HG03060 (cell line): ENCODE measurements around the gene FJX1.

Experiments
- ATAC-seq: cut with Tn5 transposase; IDR thresholded peaks from one replicate; pipeline ENCODE4 v1.9.1; 2021; ENCODE audit warnings: low read depth, moderate number of reproducible peaks; ENCODE audit not compliant: unreplicated experiment

FJX1 gene, protein sequence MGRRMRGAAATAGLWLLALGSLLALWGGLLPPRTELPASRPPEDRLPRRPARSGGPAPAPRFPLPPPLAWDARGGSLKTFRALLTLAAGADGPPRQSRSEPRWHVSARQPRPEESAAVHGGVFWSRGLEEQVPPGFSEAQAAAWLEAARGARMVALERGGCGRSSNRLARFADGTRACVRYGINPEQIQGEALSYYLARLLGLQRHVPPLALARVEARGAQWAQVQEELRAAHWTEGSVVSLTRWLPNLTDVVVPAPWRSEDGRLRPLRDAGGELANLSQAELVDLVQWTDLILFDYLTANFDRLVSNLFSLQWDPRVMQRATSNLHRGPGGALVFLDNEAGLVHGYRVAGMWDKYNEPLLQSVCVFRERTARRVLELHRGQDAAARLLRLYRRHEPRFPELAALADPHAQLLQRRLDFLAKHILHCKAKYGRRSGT

DNA sequence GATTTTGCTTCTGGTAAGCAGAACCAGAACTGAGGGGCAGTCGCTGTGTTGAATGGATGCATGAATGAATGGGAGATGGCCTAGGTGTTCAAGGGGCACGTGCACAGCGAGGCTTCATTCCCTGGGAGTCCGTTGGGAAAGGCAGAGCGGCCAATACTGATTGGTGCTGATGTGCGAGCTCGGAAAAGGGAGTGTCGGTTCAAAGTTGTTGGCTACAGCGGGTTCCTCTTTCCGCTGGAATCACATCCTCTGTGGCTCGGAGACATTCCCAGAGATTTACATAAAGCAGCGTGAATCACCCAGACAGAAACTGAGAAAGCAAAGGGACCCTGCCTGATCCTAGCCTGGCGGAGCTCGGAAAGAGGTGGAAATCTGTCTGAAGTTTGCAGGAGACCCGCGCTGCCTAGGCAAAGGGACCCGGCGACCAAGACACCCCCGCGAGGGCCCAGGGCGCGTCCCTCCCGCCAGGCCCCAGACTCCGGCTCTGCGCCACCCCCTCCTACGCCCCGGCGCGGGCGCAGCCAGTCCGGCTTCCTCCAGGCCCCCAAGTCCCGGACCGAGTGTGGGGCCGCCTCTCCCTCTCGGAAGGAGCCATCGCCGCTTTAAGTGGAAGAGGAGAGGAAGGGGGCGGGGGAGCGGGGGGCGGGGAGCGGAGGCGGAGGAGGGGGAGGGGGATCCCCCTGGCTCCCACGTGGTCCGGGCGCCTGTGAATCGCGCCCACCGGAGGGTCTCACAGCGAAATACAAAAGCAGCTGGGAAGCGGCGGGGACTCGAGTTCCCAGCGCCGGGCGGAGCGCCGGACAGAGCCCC, at the start of gene FJX1:
Gene FJX1 (plus strand): TSS at position 774 of the 810 bp plus-strand sequence. CDS start 177 bp downstream, outside the sequence.
- no peak for ATAC-seq

DNA sequence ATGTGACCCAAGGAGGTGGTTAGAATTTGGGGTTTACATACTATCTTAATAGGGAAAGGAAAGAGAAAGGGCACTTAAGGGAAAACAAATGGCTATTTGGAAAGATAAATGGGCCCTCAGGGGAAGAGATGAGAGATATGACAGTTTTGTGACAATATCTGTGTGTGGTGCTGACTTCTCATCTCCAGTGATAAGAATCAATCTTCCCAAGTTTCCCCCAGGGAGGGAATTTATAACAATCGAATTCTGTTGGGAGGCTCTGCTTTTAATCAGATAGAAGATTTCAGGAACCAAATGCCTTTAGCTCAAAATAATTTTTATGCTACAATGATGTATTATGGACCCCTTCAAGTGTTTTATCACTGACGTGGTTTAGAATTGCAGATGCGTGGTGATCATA, 46.6 kb upstream of the FJX1 start:
- no peak for ATAC-seq

DNA sequence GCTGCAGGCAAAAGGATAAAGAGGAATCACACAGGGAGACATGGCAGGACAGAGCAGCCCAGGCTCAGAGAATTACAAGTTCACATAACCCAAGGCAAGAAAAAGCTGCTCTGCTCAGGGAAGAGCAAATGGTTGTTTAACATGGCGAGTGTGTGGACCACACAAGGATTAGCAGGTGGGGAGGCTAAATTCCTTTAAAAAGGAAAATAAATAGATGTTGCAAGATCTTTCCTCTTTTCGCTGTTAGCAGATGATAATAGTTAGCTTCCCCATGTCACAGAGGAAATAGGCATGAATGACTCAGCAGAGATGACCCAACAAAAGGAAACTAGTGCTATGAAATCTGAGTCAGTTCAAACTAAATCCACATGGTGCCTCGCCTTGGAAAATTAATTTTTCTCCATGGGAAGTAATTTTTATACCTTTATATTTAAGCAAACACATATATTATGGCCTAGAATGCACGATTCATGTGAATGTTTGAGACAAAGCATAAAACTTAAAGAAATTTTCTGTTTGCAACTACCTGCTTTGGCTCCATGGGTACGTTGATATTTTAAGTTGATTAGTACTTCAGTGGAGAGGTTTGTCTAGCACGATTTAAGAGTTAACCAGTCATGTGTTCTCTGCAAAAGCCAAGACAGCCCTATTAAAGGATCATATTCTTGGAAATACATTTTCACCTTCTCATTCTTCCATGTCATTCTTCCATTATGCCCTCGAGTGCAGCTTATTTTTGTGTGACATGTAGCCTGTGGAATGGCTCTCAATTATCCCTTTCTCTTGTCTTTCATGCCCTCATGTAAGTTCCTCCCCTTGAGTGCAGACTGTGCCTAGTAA, 38.5 kb upstream of the FJX1 start:
- no peak for ATAC-seq

DNA sequence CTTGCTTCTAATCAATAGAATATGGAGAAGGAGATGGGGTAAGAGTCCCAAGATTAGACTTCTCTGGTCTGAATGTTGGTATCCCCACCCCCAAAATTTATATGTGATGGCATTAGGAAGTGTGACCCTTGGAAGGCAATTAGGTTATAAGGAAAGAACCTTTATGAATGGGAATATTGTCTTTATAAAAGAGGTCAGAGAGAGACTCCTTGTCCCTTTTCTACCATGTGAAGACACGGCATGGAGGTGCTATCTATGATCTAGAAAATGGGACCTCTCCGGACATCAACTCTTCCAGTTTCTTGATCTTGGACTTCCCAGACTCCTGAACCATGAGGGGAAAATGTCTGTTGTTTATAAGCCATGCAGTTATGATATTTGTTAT, 37.9 kb upstream of the FJX1 start:
- no peak for ATAC-seq

DNA sequence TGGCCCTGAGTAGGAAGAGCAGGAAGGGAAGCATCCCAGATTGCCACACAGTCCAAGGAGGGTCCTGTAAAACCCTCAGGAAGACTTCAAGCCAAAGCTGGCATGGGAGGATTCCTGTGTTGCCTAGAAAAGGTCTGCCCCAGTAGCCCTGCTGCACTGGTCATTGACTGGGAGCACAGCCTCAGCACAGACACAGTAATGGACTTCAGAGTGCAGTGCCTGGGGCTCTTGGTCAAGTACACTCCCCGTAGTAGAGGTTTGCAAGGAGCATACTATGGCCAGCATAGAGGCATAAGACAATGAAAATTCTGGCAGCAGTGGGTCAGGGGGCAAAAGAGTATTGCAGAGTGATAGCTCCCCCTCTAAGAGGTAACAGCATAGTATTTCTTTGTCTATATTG, 36.2 kb upstream of the FJX1 start:
- no peak for ATAC-seq

DNA sequence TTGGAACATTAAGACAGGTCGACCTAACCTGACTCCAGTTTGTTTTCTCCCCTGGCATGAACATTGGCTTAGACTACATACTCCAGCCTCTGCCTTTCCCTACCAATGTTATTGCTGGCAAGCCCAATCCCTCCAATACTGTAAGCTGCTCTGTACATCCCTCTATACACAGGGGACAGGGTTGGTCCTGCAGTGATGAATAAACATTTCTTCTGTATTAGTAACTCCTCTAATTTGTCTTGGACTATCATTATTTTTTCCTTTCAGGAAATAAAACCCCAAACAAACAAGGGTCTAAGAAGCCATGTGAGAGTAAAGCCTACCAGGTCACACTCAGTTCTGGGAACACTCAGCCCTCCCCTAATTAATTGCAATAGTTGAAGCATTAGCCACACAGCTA, 35.1 kb upstream of the FJX1 start:
- no peak for ATAC-seq

DNA sequence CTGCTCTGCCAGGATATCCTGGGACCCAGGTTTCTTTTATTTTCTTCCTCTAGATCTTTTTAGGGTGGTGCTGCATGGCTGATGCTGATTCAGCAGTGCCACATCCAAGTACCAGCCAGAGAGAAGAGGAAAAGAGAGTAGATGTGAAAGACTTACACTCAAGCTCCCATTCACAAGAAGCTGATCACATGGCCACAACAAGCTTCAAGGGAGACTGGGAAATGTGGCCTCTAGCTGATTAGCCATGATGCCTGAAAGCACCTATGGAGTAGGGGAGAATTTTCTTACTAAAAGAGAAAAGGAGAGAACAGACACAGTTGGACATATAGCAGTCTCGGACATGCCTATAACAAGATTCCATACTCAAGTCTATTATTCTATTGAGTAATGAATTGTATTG, 34.4 kb upstream of the FJX1 start:
- ATAC-seq: no peak

DNA sequence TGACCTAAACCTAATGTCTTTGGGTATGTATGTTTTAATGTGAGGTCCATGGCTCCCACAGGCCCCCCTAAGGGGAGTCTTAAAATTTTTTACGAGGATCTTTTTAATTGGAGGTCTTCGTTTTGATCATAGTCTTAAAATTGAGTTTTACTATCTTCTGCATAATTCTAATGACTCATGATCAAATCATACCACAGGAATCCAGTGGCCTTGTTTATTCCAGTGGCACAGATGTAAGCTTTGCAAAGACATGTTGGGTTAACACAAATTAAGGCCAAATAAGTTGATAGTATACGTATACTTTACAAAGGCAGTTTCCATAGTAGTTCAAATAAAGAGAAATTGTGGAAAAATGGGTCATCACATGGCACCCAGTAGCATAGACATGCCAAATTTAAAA, 33.9 kb upstream of the FJX1 start:
- ATAC-seq: no peak

DNA sequence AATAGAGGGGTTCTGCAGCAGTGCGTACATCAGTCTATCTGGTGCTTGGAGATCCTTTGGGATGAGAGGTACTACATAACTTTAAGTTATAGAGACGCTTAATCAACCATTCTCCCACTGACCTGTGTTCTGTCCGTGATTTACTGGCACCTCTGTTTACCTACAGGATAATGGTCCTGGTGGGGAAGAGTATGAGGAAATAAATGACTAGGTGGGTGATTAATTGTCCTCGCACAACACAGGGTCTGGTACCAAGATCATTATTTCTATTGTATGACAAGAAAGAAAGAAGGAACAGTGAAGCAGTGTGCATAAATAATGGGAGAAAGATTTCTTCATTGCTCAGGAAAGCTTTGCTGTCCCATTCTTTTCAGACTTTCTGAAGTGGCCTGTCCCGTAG, 32.8 kb upstream of the FJX1 start:
- ATAC-seq: no peak

DNA sequence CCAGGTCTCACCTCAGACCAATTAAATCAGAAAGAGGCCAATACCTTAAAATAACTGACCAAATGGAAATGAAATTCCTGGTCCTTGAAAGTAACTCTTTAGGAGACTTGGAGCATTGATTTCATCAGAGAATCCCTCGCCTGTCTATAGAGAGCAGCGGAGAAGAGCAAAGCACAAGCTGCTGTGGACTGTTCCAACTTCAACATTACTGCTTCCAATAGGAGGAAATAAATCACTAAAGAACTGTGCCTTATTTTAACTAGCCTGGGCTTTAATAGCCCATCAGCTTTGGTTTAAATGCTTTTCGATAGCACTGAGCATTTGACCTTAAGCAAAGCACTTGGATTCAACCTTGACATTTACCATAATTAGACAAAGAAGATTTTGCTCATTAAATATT, 32.0 kb upstream of the FJX1 start:
- ATAC-seq: no peak

DNA sequence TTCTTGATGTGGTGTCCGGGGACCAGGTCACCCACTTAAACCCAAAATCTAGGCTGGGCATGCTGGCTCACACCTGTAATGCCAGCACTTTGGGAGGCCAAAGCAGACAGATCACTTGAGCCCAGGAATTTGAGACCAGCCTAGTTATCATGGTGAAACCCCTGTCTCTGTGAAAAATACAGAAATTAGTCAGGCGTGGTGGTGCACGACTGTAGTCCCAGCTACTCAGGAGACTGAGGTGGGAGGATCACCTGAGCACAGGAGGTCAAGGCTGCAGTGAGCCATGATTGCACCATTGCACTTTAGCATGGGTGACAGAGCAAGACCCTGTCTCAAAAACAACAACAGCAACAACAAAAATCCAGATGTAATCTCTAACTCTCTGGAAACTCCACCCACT, 30.3 kb upstream of the FJX1 start:
- no peak for ATAC-seq

DNA sequence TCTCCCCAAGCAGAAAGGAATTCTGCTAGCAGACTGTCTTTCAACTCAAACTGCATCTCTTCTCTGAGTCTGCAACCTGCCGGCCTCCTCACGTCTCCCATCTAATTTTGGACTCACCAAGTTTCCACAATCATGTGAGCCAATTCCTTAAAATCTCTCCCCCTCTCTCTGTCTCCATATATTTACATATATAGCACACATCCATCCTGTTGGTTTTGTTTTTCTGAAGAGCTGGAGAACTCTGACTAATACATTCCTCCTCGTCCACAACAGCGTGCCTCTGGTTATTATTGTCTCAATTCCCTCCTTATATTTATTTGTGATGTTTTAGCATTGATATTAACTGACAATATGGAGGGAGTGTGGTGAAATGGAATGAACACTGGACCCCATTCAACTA, 29.6 kb upstream of the FJX1 start:
- ATAC-seq: no peak

DNA sequence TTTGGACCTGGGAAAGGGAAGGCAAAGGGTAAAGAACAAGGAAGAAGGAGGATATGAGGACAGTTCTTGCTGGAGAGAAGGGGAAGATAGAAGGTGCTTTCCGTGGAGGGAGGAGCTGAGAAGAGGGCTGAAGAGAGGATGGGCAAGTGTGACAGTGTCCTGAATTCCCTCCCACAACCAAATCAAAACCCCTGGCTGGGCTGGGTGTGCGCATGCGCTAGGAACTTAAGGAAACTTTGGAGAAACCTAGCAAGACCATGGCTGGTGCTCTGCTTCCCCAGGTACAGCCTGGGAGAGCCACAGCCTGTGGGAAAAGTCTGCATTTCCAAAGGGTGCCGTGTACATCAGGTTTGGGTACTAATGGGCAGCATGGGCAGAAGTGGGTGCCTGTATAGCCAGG, 29.0 kb upstream of the FJX1 start:
- no peak for ATAC-seq

DNA sequence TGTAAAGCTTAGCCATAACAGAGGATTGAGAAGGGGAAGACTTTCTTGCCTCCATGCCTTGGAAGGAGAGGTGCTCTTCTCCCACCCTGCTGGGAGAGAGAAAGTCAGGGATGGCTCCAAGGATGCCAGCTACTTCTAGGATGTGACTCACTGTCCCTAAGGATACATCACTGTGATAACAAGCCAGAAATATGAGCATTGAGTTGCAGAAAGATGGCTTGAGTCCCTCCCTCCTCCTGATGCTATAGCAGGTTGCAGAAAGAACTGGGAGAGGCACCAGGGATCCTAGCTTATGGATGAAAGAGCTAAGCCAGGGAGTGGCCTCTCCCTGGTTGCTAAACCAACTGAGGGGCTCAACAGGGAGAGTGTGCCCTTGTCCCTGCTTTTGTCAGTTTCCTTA, 27.8 kb upstream of the FJX1 start:
- ATAC-seq: no peak

DNA sequence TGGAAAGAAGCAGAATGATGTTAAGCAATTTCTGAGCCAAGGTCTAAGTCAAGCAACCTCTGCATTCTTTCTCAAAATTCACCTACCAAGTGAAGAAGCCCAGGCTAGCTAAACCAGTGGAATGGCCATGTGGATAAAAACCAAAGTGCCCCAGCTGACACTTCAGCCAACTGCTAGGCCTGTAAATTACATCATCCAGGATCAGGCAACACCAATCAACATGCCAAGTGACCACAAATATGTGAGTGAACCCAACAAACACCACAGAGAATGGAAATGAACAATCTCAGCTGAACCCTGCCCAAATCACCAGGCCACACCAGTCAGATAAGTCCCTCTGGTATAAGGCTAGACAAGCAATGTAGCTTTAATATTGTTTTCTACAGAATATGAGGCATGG, 25.1 kb upstream of the FJX1 start:
- no peak for ATAC-seq

DNA sequence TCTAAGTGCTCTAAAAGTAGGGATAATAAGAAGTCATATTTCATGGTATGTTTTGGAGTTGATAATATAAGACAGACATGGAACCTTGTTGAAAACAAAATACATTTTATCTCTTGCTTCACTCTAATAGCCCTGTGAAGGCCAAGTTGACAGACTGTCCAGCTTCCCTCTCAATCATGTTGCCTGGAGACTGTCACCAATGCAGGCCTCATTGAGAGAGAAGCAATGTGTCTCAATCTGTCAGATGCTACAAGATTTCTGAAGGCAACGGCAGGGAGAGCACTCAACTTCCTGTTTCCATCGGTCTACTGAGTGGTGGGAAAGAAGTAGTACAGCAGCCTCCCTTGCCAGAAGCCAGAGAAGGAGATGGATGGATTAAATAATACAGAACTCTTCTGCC, 23.6 kb upstream of the FJX1 start:
- no peak for ATAC-seq

DNA sequence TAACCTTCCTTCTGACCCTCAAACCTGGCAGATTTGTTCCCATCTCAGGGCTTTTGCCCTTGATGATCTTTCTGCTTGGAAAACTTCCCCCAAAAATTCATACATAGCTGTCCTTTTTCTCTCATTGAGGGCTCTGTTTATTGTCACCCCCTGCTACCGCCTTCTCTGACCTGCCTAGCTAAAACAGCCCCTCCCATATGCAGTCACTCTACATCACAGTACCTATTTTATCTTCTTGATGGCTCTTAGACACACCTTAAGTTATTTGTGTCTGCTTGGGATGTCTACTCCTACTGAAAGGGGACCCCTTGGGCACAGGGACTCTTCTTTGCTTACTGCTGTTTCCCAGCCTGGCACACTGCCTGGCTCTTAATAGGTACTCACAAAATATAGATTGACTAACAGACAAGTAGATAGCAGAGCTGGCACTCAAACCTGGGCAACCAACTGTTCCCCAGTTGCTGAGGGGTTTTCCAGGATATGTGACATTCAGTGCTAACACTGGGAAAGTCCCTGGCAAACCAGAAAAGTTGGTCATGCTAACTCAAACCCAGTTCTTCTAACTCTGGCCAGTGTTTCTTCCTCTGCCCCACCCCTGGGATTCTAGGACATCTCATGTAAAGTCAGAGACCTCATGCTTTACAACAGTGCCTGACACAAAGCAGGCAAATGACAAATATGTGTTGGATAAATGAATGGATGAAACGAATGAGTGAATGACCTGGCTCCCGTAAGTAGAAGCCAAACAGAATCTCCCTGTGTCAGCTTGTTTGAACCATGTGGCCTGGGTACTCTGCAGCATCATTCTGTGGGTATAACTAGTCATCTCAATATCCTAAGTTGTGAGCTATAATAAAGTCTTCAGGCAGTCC, 19.8 kb upstream of the FJX1 start:
- ATAC-seq: no peak

DNA sequence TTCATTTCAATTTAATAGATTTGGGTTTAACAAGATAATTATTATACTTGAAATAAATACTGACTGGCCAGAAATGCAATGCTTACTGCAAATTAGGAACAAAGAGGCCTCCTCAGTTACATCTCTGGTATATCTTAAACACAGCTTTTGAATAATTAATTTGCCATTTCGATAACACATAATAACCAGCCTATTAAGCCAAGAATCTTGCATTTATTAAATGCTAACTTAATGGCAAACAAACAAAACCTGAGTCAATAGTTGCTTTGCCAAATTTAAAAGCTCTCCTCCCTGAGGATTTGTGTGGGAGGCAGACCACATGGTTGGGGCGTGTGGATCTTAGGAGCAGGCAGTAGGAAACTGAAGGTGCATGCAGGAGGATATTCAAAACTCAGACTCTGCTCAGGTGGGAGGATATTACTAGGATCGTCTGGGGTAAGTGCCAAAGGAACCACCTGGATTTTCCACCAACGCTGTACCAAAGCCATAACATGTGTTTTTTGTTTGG, 17.9 kb upstream of the FJX1 start:
- ATAC-seq: no peak

DNA sequence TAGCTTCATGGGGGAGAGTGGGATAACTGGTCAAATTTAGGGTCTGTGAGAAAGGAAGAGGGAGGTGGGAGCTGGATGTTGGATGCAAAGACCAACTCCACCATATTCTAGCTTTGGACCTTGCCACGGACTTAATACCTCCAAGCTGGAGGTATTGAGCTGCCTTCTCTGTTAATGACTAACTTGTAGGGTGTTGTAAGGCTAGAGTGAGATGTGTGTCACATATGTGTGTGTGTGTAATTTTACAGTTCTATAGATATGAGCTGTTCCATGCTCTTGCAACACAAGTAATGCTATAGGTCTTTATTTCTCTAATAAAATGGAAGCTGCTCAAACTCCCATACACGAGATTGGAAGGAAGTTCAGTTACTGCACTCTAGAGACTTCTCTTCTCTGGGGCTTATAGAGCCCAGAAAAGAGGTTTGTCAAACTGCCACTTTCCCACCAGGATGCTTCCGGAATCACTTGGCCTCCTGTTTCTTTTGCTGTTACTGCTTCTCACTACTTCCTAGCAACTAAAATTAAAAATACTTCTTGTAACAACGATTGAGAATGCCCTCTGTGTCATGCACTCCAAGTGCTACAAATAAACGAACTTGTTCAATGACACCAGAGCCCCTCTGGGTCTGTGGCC, 16.0 kb upstream of the FJX1 start:
- ATAC-seq: no peak
